Keratinocyte (primary cell): Measurements from ENCODE around the gene P2RY12. TPM values are rescaled to one million over a fixed set of nuclear protein-coding genes. Genes with fewer than 3 reads are reported as not detected.

Experiments used
- DNase-seq: peaks from one replicate; pipeline ENCODE4 v3.0.0-alpha.2; 2011; ENCODE audit warnings: low read depth, missing footprints, low spot score
- FAIRE-seq: peaks from 2 replicates; lab custom pipeline; 2011; peaks lifted over from hg19 to GRCh38; lab: Jason Lieb, UNC
- H2AFZ ChIP-seq: 2 replicates; pipeline ENCODE4 v1.6.0; 2012; ENCODE audit warnings: low read length, control low read depth, inconsistent platforms; ENCODE audit not compliant: control insufficient read depth
- H3K27ac ChIP-seq: 2 replicates; pipeline ENCODE4 v1.5.1; 2011; ENCODE audit warnings: low read length; ENCODE audit not compliant: control insufficient read depth, insufficient read depth
- H3K27me3 ChIP-seq: 3 replicates; pipeline ENCODE4 v1.6.0; 2011; ENCODE audit warnings: low read length; ENCODE audit not compliant: control insufficient read depth, insufficient read depth; ENCODE audit errors: extremely low read depth
- H3K36me3 ChIP-seq, 2 experiments: 2 replicates in 1 of 2; 3 replicates in 1 of 2; pipeline ENCODE4 v1.5.1; 2011; ENCODE audit warnings: low read length in 2 of 2, mild to moderate bottlenecking in 1 of 2; ENCODE audit not compliant: control insufficient read depth in 2 of 2, insufficient read depth in 2 of 2; ENCODE audit errors: extremely low read depth in 1 of 2
- H3K4me1 ChIP-seq: 3 replicates; pipeline ENCODE4 v1.5.1; 2011; ENCODE audit warnings: low read length; ENCODE audit not compliant: control insufficient read depth, insufficient read depth; ENCODE audit errors: extremely low read depth
- H3K4me2 ChIP-seq: 3 replicates; pipeline ENCODE4 v1.6.0; 2011; ENCODE audit warnings: low read depth, low read length; ENCODE audit not compliant: control insufficient read depth, insufficient read depth; ENCODE audit errors: extremely low read depth
- H3K4me3 ChIP-seq, 3 experiments: fragments of 200-600 bp in 1 of 3; sonication (generic) in 1 of 3; 2 replicates in 2 of 3; 3 replicates in 1 of 3; pipeline ENCODE4 v1.5.1; 2011 to 2016; ENCODE audit warnings: low read length in 3 of 3, mild to moderate bottlenecking in 3 of 3, control low read depth in 2 of 3, inconsistent platforms in 1 of 3, low read depth in 1 of 3, mixed read lengths in 1 of 3, mixed run types in 1 of 3, moderate library complexity in 1 of 3; ENCODE audit not compliant: control insufficient read depth in 2 of 3, insufficient read depth in 2 of 3; ENCODE audit errors: extremely low read depth in 1 of 3
- H3K79me2 ChIP-seq: 2 replicates; pipeline ENCODE4 v1.6.0; 2012; ENCODE audit warnings: low read length; ENCODE audit not compliant: control insufficient read depth, insufficient read depth
- H3K9ac ChIP-seq: 3 replicates; pipeline ENCODE4 v1.6.0; 2011; ENCODE audit warnings: low read length; ENCODE audit not compliant: control insufficient read depth, insufficient read depth; ENCODE audit errors: extremely low read depth
- H3K9me1 ChIP-seq: 3 replicates; pipeline ENCODE4 v1.6.0; 2011; ENCODE audit warnings: low read length; ENCODE audit not compliant: control insufficient read depth, insufficient read depth; ENCODE audit errors: extremely low read depth
- H3K9me3 ChIP-seq: 2 replicates; pipeline ENCODE4 v1.5.1; 2012; ENCODE audit warnings: low read depth, low read length; ENCODE audit not compliant: control insufficient read depth
- H4K20me1 ChIP-seq: 3 replicates; pipeline ENCODE4 v1.6.0; 2011; ENCODE audit warnings: low read length; ENCODE audit not compliant: control insufficient read depth, insufficient read depth; ENCODE audit errors: extremely low read depth
- CTCF ChIP-seq, 3 experiments: IDR thresholded peaks in 1 of 3; conservative IDR thresholded peaks in 1 of 3; optimal IDR thresholded peaks in 1 of 3; 2 replicates in 2 of 3; 3 replicates in 1 of 3; pipeline versions ENCODE3 to v1.5.1; 2011; ENCODE audit warnings: low read length in 3 of 3, mild to moderate bottlenecking in 3 of 3, moderate library complexity in 2 of 3, control low read depth in 1 of 3, inconsistent platforms in 1 of 3; ENCODE audit not compliant: insufficient read depth in 2 of 3; ENCODE audit errors: extremely low read depth in 1 of 3
- EZH2 ChIP-seq: IDR thresholded peaks from one replicate; pipeline ENCODE4 v1.6.1; 2012; ENCODE audit warnings: inconsistent platforms, mild to moderate bottlenecking, low read length, moderate library complexity
- dilution Hi-C: fragments of 300-500 bp; cut with MboI; formaldehyde crosslinking; loops from one replicate; pipeline ENCODE4 v1.7.0; 2020; ENCODE audit warnings: low sequenced_read_pairs; ENCODE audit not compliant: extremely low pct_ligation_motif_present
- polyA plus RNA-seq, 5 experiments: library from polyadenylated mRNA; depleted of rRNA in 3 of 5; stranded (reverse) in 3 of 5; stranded (forward) in 1 of 5; unstranded in 1 of 5; fragments of >200 nt; gene quantifications; 1 replicate in 1 of 5; 2 replicates in 3 of 5; 3 replicates in 1 of 5; pipeline versions ENCODE4 v1.2.1 to v1.2.3, GENCODE V29; 2011 to 2012; ENCODE audit warnings: missing spikeins in 2 of 5, low read depth in 1 of 5, low replicate concordance in 1 of 5

The P2RY12 gene
- polyA plus RNA-seq, 1 donor (not counting 4 experiments of a cell fraction or from before 2014, with no cell fraction given), result not detected

GRCh38 chr3:151314593-151314992 lies 70.0 kb downstream of the P2RY12 start:
- Histone ChIP-seq H3K9me3 (no peaks in the 10 kb centered on the region), H2AFZ (no peak overlapping the region), H3K27ac (peak overlapping the region; percentile 98), H3K9me1 (no peaks in the 10 kb centered on the region), H3K36me3 (peaks cover 4 to 19% of the 10 kb centered on the region in 2 experiments), H3K27me3 (no peaks in the 10 kb centered on the region), H3K79me2 (peaks cover 68% of the 10 kb centered on the region), H3K4me1 (peaks cover 52% of the 10 kb centered on the region), H3K4me2 (peak overlapping the region; percentile 95), H3K4me3 (peak overlapping the region; percentile 75 to 93 (median 92)), H3K9ac (peak overlapping the region; percentile 94), H4K20me1 (peaks cover 3% of the 10 kb centered on the region)
- TF ChIP-seq EZH2 (no peak), CTCF (optimal IDR thresholded peaks at IDR 0.05 in 1 of 3, IDR thresholded peaks at IDR 0.05 in 1 of 3, conservative IDR thresholded peaks at IDR 0.05 in 1 of 3; ENCODE audit: extremely low read depth in 1 of 3, insufficient read depth in 2 of 3, low read length in 3 of 3) (no peak)
- FAIRE-seq (no peak), DNase-seq (no peak)
- dilution Hi-C loops, result no loop called here

- DNase-seq, result no peak
- no peaks in the 10 kb centered on the region for H3K9me3 ChIP-seq
- H3K4me1 ChIP-seq, result peaks cover 55% of the 10 kb centered on the region
- no peak overlapping the region for H2AFZ ChIP-seq
- peaks cover 3% of the 10 kb centered on the region for H4K20me1 ChIP-seq
- H3K9me1 ChIP-seq, result no peaks in the 10 kb centered on the region
- no peaks in the 10 kb centered on the region for H3K27me3 ChIP-seq
- FAIRE-seq, result no peak
- H3K4me3 ChIP-seq, result peak overlapping the region; percentile 75 to 93 (median 92)
- H3K79me2 ChIP-seq, result peaks cover 73% of the 10 kb centered on the region
- H3K27ac ChIP-seq, result peak overlapping the region; percentile 98
- TF ChIP-seq CTCF (optimal IDR thresholded peaks at IDR 0.05 in 1 of 3, IDR thresholded peaks at IDR 0.05 in 1 of 3, conservative IDR thresholded peaks at IDR 0.05 in 1 of 3; ENCODE audit: extremely low read depth in 1 of 3, insufficient read depth in 2 of 3, low read length in 3 of 3), result no peak
- no peak for TF ChIP-seq EZH2
- peaks cover 4 to 22% of the 10 kb centered on the region in 2 experiments for H3K36me3 ChIP-seq
- peak overlapping the region; percentile 95 for H3K4me2 ChIP-seq
- H3K9ac ChIP-seq, result peak overlapping the region; percentile 94
- dilution Hi-C loops, result no loop called here
Observed at GRCh38 chr3:151314137-151314536, 70.4 kb downstream of the P2RY12 start.
